Stimulated activated CD4-positive, alpha-beta T cell treated with anti-CD3 and anti-CD28 coated beads, TNF-alpha, amount 100 ng/mL, for 24 hours (primary cell): ENCODE measurements around the gene KCNK15.
"Not testable (repeated sequence)": the region's sequence is repeated elsewhere in the genome, so short reads cannot be mapped to it uniquely, and the experiment has no call there.

ENCODE experiments used
- DNase-seq, 3 experiments: peaks; one replicate each; pipeline ENCODE4 v3.0.0-alpha.2; 2020; ENCODE audit warnings: low read depth in 3 of 3

KCNK15 gene

DNA sequence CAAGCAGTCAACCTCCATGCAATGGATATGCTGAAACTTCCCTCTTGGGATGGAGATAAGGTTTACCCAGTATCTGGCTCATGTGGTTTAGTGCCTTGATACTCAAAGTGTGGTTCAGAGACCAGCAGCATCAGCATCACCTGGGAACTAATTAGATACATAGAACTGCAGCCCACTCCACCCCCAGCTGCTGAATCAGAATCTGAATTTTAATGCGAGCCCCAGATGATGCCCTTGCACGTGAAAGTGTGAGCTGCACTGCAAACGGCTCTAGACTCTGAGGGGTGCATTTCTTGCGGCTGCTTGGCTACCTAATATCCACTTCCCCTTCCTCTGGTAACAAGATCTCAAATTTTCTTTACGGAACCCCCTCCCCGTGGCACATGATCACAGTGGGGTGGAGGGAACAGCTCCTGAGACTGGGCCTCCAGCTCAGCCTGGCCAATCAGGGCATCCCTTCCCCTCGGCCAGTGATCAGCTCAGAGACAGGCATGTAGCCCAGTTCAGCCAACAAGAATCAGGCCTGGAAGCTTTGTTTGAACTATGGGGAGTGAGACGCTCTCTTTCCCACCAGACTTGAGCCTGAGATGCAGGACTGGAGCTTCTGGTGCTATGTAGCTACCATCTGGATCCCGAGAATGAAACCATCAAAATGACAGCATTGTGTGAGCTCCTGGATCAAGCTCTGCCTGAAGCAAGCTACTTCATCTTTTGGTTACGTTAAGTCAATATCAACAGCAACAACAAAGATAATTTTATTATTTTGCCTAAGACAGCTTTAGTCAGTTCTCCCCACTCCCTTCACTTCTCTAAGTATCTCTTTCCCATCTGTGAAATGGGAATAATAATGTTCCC, 12.8 kb downstream of the KCNK15 start:
- DNase-seq: no peak

DNA sequence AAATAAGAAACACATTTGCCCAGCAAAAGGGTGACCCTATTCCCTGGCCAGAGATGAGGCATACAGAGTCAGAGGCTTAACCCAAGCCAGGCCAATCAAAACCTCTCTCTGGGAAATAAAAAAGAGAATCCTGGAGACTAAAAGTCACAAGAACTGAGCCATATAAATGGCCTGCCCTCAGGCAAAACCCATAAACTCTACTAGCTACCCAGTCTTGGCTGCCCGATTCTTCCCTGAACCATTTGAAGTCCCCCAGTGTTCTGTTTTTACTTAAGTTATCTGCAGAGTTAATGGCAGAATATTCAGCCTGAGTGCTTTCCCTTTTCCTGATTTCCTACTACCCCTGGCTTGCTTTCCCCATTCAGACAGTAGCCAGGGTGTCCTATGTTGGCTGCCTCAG, 13.9 kb downstream of the KCNK15 start:
- DNase-seq: no peak

DNA sequence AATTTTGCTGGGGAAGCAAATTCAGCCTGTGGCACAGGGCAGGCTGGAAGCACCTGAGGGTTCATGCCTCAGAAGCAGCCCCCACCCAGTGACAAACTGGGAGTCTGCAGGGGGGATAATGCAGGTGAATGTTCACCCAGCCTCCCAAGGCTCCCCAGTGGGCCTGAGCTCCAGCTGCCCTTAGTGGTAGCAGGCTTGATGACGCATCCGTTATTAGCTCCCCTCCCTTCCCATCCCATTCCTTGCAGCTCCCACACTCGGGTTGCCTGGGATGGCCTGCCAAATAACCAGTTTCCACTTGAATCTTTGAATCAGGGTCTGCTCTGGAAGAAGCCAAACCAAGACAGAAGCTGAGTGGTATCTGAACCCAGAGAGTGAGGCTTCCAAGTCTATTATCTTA, 15.8 kb downstream of the KCNK15 start:
- DNase-seq: no peak

DNA sequence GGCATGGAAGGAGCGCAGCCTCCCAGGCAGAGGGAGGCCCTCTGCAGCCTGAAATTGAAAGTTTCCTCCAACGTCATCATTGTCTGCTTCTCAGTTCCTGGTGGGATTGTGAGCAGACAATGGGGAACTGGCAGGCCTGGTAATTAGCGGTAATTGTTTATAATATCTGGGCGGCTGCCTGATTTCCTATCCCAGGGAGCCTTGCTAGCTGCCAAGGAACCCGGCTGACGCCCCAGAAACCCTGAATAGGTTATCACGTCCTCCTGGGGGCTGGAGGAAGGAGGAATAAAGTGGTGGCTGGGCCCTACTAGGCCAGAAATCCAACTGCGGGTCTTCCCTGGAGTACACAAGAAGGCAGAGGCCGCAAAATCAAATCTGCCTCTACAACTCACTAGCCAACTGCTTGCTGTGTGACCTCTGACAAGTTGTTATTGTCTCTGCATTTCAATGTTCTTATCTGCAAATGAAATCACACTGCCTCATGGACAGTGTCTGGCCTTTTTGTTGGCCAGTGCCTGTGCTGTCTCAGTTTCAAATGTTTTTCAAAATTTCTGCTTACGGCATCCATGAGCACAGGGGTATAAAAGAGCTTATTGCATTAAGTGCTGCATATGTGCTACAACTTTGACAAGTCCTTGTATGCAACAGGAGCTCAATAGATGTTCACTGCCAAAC, 16.9 kb downstream of the KCNK15 start:
- no peak for DNase-seq

DNA sequence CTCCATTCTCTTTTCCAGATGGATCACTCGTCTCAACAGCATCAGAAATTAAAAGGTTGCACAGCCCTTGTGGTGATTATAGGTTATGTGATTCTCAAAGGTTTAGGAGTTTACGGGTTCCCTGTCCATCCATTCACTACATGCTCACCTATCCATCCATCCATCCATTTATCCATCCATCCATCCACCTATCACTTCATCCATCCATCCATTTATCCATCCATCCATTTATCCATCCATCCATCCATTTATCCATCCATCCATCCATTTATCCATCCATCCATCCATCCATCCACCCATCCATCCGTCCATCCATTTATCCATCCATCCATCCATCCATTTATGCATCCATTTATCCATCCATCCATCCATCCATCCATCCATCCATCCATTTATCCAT, 18.1 kb downstream of the KCNK15 start:
- not testable (repeated sequence) for DNase-seq

DNA sequence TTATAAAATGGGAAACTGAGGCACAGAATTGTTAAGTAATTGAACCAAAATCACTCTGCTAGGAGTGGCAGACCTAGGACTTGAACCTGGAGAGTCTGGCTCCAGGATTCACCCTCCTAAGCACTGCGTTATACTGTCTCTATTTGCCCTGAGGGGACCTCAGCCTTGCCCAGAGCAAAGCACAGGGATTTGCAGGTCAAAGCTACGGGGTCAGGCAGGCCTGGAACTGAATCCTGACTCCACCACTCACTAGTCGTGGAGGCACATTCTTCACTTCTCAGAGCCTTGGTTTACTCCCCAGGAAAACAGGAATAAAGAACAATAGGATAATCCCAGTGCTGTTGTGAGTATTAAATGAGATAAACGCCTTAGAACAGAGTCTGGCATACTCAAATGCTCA, 19.4 kb downstream of the KCNK15 start:
- no peak for DNase-seq

DNA sequence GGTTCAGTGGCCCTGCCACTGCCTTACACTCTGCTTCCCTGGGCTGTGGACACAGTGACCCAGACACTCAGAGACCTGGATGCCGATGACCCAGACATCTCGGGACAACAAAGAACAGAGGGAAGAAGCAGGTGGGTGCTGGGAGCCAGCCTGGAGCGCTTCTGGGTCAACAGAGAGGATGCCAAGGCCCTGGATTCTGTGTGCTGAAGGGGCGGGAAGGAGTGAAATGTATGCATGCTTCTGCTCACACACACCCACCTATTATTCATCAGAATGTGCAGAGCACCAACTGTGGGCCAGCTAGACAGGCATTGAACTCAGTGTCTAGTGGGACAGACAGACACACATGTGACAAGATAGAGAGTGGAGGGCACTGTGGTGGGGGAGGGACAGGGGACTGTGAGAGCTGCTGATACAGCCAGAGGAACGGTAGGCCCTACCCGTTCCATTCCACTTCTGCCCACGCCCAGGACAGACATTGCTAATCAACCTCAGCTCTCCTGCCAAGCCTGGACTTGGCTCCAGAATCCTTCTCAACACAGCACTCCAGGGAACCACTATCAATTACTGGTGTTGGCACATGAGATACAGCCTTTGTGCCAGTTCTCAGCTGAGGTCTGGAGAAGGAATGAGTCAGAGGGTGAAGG, 20.2 kb downstream of the KCNK15 start:
- no peak for DNase-seq

DNA sequence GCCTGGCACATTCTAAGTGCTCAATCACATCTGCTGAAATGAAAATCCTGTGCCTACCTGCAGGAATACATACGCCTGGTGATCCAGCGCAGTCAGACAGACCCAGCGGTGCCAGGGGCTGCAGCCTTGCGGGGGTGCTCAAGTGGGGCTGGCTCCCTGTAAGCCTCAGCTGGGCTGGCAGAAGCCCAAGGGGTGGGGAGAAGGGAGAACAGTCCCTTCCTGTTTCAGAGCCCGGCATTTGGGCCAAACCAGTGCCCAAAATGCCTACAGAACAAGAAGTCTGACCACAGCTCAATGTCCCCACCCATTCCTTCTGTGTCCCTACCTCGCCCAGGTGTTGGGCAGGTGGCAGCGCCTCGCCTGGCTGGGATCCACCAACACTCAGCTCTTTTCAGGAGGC, 22.6 kb downstream of the KCNK15 start:
- DNase-seq: no peak

DNA sequence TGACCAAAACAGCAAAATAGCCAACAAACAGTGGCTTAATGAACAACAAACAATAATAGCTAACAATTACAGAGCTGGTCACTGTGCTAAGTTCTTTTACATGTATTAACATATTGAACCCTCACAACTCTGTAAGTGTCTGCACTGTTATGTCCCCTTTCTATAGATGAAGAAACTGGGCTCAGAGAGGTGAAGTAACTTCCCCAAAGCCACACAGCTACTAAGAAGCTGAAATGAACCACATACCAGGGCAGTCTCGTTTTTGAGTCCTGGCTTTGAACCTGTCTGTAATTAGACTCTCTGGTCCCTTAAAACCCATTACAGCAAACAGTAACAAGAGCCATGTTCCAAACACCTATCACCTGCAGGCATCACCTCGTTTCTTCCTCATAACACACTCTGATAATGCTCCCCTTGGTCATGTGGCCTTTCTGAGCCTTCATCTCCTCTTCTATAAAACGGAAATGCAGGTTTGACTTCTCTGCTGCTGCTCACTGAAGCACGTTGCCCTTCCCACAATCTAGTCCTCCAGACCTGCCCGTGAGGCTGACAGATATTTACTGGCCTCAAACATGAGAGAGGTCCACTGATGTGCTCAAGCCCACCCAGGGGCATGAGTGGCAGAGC, 23.3 kb downstream of the KCNK15 start:
- DNase-seq: no peak

DNA sequence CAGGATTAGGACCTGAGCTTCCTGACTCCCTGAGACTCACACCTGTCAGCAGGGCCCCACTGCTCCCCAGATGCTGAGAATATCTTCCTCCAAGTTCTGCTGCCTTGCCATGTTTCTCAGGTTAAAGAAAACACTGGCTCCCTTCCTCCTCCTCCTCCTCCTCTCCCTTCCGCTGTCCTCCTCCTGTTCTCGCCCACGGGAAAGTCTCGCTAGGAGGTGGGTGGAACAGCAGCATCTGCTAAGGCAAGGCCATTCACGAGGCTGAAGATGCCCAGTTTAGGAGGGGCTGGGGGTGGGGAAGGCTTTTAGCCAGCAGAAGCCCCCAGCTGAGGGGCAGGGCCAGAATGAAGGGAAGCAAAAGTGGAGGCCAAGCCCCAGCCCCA, 23.8 kb downstream of the KCNK15 start:
- DNase-seq: no peak

DNA sequence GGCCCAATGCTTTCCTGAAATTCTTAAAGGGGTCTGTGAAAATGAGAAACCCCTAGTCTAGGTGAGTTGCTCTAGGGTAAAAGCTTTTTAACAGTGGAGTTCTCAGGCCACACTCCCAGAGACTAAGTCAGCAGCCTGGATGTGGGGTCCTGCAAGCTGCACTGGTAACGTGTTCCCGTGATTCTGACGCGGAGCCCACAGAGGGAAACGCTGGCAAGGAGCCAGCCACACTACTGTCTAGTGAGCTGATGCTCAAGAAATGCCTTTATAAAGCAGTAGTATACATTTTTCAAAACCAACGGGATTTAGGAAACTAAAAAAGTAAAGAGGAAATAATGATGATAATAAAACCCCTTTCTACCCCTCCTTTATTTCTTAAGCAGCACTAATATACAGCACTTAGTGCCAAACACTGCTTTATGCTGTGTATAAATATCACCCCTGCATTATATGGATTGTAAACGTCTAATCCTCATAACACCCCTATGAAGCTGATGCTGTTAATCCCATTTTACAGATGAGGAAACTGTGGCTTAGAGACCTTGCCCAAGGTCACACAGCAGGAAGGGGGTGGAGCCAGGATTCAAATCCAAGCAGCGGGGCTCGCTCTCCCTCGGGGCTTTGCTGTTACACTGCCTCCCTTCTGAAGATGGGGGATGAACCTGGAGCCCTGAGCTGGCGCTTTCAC, 25.0 kb downstream of the KCNK15 start:
- no peak for DNase-seq

DNA sequence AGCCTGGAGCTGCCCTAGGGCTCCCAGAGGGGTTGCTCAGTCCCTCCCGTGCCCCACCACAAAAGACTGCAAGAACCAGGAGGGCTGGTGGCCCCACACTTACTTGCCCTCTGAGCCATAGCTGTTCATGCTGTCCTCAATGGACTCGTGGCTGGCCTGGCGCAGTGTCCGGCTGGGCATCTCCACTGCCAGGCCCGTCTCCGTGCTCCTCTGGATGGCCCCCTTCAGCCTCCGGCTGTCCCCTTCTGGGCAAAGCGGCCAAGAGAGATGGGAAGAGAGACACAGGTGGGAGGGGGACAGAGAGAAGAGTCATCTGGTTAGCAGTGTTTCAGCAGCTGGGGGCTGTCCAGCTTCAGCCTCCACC, 25.5 kb downstream of the KCNK15 start:
- no peak for DNase-seq

DNA sequence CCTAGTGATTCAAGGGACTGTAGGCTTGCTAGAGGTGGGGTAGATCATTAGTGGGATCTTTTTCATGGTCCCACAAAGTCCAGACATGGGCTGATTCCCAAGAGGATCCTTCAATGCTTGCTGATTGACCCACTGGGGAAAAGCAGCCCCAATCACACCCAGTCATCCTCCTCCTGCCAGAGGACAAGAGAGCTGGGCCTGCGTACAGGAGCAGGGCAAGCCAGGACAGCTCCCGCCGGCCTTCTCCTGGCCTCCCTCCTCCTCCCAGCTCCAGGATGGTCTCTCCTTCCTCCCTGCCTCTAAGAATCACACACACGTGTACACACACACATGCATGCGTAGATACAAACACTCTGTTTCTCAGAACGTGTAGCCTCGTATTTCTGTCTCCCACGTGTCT, 27.0 kb downstream of the KCNK15 start:
- DNase-seq: no peak

DNA sequence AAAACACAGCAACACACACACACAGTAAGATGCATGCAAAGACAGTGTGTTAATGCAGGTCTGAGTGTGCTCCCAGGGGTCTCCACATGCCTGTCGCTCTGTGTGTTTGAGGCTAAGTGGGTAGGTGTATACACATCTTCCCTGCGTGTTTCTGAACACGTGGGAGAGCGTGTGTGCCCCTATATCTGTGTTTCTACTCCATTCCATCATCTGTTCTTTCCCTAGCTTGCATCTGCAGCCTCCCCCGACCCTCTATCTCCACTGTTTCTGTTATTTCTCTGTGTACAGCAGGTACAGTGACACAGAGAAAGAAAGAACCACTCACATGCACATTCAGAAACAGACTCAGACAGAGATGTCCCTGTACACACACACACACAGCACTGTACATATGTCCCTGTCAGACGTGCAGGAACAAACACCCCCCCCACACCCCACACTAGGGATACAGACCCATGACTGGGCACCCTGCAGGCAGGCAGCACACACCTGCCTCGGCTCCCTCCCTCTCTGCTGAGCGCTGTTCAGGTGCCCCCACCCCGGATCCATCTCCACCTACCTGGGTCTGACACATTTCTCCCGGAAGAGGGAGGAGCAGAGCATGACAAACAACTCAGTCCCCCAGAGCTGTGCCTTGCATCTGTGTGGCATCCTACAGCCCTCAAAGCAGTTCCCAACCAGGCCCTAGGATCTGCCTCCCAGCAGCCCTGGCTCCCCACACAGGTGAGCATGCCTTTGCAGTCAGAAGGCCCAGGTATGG, 27.6 kb downstream of the KCNK15 start:
- no peak for DNase-seq

DNA sequence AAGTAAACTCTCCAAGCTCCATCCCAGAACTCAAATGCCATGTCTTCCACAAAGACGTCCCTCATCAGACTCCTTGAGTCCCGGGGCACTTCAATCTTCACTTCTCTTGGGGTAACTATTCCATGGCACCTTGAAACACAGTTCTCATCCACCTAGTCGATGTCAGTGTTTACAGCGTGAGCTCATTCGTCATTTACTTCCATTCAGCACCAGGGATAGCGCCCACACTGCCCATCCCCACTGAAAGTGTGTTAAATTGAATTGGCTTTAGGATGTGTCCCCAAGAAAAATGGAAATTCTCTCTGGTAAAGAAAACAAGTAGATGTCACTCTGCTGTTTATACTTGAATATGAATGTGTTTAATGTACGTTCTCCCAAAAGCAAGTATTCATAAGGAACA, 31.3 kb downstream of the KCNK15 start:
- DNase-seq: no peak

DNA sequence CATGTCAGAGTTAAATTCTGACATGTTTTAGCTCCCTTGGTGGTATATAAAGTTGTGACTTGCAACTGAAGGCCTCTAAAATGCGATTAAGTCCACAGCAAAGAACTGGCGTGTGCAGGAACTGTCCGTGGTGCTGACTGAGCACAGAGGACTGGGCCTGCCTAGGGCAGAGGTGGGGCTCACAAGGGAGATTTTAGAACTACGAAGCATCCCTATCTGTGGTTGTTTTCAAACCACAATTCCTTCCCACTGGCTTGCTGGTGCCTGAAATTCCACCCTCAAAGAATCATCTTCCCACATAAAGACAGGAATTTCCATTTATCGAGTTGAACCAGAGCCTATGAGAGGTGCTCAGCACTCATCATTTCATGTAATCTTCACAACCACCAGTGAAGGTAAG, 34.6 kb downstream of the KCNK15 start:
- peak in 2 of 3 experiments; percentile 13 to 26 for DNase-seq

DNA sequence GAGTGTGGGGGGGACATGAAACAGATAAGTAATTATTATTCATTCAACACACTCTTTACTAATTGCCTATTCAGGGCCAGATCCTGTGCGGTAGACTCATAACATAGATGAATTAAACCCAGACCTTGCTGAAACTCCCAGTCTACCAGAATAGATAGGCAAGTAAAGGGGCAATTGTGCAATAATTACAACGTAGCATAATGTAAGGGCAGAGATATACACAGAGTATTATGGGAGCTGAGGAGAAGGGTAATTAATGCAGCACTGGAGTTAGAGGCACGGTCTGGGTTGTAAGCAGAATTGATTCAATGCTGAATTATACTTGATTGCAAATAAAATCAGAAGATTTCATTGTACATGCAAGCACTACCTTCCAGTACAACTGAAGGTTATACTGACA, 35.5 kb downstream of the KCNK15 start:
- DNase-seq: no peak

DNA sequence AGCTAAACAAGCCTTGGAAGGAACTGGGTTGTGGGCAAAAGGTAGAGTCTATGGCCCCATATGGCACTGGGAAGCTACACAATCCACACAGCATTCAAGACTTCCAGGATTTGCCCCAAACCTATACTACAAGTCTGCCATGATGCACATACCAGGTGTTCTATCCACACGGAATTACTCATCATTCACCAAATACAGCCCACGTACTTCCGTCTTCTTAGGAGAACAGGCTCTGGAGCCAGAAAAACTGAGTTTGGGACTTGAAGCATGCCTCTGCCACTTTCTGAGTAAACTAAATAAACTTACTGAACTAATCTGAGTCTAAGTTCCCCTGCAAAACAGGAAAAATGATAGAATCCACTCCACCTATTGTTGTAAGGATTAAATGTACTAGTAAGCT, 36.1 kb downstream of the KCNK15 start:
- no peak for DNase-seq

DNA sequence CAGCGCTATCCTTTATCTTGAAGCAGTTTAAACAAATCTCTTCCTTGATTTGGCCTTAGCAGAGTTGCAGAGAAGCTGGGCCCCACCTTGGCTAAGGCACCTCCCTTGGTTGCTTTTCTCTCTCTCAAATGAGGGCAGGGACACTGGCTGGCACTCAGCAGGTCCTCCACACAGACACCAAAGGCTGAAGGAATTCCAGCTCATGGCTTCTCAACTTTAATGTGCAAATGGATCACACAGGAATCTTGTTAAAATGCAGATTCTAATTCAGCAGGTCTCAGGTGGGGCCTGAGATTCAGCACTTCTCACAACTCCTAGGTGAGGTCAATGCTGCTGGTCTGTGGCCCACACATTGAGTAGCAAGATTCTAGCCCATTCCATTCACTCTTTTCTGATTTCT, 39.0 kb downstream of the KCNK15 start:
- DNase-seq: no peak

DNA sequence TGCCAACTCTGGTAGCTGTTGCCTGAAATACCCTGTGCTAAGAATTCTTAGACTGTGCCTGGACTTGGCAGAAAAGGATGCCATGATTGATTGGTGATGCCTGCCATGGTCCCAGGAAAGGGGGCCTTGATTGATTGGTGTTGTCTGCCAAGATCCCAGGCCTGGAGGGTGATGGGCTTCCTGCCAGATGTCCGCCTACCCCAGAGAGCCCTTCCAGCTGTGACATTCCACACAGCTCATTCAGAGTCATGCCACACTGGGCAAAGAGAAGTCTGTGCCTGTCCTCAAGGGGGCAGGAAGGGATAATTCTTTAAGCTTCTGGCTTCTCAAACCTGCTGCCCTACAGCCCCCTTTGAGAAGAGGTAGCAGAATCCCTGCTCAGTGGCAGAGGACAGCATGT, 40.1 kb downstream of the KCNK15 start:
- no peak for DNase-seq

DNA sequence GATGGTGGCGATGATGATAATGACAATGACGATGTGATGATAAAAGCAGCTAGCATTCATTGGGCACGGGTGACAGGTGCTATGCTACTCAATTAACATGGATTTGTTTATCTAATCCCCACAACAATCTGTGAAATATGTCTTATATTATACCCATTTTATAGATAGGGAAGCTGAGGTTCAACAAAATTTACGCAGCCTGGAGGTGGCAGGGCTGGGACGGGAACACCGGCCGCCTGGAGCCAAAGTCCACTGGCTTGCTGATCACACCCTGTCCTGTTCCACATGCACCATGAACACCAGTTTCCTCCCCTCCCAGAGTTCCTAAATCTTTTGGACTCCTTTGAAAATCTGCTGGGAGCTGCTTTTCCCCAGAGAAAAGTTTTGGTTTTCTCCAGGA, 41.6 kb downstream of the KCNK15 start:
- no peak for DNase-seq
